NCI-H748 (cell line): Measurements from ENCODE around the gene SGPL1.

ENCODE experiments used
- DNase-seq: peaks from one replicate; lab custom pipeline; 2025; ENCODE audit not compliant: unreplicated experiment; lab: John Stamatoyannopoulos, UW

SGPL1 gene

GRCh38 chr10:70884741-70885140 is 69.0 kb downstream of the SGPL1 start:
- DNase-seq = no peak

DNA sequence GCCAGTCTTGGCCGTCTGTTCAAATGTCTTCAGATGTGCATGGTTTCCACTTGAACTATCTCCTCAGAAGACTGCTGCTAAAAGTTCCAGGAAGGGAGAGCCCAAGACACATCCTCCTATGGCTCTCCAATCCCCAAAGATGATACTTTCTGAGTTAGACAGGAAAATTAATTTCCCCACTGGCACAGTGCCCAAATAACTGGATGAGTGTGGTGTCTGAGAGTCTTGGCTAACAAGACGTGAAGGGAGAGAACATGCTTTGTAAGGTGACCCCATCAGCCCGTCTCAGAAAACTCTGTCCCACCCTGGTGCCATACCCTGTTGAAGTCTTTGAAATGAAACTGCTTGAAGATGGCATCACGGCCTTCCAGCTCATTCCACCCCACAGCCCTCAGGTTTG is 69.7 kb downstream of the SGPL1 start:
- DNase-seq = no peak

DNA sequence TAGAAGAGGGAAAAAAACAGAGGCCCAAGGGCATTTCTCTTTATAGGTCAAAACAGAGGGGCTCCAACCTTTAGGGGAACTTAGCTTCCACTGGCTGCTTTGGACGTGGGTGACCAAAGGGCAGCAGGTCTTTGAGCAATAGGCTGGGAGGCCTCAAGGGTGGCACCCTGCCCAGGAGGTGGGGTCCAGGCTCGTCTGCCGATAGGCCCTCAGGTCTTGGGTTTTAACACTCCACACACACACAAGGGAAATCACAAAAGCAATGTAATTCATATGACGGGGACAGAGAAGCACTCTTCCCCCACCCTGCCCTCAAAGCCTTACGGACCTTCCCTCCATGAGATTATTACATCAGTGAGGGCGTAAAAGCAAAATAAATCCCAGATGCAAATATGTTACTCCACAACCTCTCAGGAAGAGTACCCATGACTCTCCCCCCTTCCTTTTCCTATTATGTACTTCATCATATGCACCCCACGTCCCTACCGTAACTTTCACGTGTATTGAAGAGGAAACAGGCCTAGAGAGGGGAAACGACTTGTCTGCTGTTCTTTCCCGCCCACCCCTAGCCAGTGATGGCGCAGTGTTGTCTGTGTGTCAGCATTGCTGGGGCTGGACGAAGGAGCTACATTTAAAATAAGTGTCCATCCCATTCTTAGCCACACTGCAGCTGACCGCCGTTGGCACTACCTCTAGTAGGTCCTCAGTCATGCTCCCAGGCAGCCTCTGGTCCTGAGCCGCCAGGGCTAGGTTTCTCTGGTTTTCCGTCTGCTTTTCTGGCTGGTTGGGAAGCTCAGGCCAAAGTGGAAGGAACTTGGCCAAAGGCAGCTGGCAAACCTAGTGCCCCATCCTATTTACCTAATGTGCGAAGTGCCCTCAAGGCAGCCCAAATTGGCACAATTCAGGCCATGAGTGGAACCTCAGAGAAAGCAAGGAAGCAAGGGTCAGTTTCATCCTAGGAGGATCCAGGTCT is 70.5 kb downstream of the SGPL1 start:
- no peak for DNase-seq

DNA sequence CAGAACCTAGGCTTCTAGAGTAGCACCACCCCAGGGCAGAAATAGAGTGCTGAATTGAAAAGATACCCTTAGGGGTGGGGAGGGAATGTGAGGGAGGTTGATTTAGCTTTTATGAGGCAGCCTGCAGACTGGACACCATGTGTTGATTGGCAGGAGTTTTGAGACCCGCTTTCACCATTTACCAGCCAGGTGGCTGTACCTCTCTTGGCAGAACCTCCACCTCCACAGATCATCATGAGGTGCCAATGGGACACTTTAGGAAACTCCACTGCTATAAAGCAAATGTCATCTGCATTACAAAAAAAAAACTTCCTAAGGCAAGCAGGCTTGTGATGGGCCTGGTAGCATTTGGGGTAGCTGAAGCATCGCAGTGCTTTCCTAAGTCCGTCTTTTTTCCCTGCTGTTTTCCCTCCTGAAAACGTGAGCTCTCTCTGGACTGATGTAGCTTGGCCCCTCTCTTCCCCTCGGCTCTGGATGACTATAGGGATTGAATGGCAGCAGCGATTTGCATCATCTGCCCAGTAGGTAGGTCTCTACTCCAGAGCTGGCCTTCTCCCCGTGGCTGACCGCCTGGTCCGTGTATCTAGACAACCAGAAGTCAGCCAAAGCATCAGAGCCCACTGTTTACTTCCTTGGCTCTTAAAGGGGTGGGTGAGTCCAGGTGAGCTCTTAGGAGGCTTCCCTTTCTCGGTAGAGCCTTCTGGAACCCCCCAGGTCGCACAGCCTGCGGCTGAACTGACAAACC is 71.3 kb downstream of the SGPL1 start:
- DNase-seq = no peak

GRCh38 chr10:70887804-70888800 is 72.4 kb downstream of the SGPL1 start, which contains the start of gene PCBD1:
TSS of gene PCBD1 (minus strand) at chr10:70888565. CDS start at chr10:70888533, 32 bp downstream.
- peak; percentile 77 for DNase-seq

DNA sequence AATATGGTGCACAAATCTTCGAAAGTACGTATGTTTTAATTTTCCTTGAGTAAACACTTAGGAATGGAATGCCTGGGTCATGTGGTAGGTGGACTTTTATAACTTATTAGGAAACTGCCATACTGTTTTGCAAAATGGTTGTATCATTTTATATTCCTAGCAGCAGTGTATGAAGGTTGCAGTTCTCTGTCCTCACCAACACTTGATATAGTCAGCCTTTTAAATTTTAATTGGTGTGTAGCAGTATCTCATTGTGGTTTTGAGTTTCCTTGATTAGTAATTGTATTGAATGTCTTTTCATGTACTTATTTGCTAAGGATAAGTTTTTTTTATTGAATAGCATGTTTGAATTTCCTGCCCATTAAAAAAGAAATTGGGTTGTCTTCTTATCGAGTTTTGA is 73.5 kb downstream of the SGPL1 start:
- no peak for DNase-seq

- peak; percentile 2 for DNase-seq
Measured at GRCh38 chr10:70890917-70891431, 75.2 kb downstream of the SGPL1 start.

DNA sequence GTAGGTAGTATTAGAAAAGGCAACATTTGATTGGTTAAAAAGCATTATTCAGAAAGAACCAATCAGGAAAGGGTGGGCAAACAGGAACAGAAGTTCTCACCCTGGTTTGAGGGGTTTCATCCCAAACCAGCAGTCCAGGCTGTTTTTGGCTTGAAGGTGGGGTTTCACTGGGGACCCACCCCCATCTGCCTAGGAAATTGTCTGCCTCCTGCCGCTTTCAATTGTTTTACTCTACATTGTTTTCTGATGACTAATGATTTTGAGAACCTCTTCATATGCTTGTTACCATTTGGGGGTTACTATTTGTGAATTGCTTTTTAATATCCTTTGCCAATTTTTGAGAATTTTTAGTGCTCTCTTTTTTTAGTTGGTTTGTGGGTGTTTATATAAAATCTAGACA is 75.9 kb downstream of the SGPL1 start:
- no peak for DNase-seq

- no peak for DNase-seq
Measured at GRCh38 chr10:70892631-70893030, 76.9 kb downstream of the SGPL1 start.

GRCh38 chr10:70893227-70894006 is 77.7 kb downstream of the SGPL1 start:
- DNase-seq = peak; percentile 1

DNA sequence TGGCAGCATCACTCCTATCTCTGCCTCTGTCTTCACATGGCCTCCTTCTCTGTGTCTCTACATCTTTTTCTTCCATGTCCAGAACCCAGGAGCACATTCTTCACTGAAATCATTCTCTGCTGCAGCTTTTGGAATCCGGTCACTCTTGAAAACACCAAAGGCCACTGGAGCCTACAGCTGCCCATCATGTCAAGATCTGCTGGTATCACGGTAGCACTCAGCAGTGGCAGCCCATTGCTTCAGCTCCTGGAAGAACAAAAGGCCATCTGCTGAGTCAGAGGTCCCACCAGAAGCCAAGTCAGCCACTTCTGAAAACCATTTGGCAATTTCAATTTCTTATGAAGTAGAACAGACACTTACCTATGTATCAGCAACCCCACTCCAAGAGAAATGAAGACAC is 78.7 kb downstream of the SGPL1 start:
- no peak for DNase-seq

GRCh38 chr10:70896551-70896950 is 80.8 kb downstream of the SGPL1 start:
- no peak for DNase-seq

GRCh38 chr10:70898687-70899086 is 82.9 kb downstream of the SGPL1 start:
- no peak for DNase-seq

DNA sequence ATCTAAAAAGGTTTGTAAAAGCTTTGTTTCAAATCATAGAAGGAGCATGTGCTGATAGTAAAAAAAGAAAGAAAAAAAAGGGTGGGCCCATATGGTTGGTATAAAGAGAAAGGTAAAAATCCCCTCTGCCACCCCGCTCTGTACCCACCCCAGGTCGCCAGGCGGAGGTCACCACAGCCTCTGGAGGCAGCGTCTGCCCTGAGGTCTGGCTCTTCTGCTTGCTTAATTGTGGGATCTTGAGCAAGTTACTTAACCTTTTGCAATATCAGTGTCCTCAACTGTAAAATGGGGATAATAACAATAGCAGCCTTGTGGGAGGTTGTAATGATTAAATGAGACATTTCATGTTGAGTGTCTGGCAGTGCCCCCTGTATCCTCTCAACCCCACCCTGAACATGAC is 83.3 kb downstream of the SGPL1 start:
- DNase-seq = no peak

DNA sequence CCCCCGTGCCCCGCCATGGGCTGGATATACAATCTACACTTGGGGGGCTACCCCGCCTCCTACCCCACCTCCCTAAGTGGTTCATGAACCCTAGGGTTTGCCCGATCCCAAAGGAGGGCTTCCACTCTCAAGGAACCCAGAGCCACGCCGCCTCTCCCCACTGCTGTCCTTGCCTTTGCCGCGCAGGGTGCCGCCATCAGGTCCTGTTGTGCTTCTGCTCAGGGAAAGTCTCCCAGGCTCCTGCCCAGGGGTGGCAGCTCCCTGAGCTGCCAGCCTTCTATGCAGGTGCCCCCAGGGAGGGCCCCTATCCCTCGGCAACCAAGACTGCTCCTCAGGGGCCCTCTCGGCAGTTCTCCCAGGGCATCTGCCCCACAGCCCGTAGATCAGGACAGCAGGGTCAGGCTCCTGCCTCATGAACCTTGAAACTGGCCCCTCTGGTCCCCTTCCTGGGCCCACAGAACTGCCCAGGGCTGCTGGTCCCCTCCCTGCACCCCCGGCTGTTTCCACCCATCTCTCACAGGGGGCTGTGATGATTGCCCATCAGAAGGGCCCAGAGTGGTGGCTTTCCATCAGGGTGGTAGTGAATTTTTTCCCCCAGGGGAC is 85.6 kb downstream of the SGPL1 start:
- DNase-seq = no peak

DNA sequence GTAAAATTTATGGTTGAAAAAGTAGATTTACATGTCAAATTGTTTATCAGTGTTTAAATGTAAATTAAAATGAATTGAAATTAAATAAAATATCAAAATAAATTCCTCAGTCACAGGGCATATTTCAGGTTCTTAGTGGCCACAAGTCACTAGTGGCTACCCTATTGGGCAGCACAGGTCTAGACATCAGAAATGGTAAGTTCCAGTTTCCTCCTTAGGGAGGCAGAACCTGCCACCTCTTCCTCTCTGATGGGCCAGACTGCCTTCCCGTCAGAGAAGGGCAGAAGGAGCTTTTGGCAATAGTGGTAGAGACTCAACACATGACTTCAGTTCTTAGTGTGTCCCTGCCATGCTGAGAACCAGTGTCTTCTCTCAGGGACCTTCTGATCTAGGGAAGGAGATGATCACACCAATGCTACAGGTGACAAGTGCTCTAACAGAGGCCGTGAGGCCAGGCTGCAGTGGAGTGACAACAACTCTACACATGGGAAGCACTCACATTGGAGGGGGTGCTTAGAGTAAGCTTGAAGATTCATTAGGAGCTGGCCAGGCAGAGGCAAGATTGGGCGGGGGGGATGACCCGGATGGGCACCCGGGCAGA is 87.0 kb downstream of the SGPL1 start:
- no peak for DNase-seq

DNA sequence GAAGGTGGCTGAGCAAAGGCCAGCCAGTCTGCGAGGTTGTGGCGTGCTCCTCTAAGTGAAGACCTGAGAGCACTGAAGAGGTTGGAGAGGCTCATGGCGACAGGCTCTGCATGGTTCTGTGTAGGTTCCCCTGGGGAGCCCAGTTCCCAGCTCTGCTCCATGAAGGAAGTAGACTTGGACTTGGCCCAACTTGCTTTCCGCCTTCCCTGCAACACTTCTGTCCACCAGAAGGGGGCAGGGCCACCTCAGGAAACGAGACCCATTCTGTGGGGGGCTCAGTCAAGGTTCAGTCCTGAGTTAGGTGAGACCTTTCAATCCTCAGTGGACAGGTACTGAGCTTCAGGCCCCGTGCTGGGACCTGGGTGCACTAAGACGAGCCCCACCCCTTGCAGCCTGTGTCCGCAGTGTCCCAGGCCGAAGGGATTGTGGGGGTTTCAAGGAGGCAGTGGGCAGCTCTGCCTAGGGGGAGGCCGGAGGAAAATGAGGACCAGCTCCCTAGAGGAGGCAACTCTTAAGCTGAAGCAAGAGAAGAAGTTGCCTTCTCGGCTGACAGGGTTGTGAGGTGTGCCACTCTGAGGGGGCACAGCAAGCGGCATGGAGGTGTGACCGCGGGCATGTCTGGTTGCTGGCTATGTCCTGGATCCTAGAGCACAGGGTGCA is 87.6 kb downstream of the SGPL1 start:
- DNase-seq = peak; percentile 40
